ENCODE measurements around the gene TTC23L.

Gene TTC23L

GRCh38 chr5:34891981-34892380 is 53.0 kb downstream of the TTC23L start:
- no peak overlapping the region for H3K27ac ChIP-seq
- H3K36me3 ChIP-seq (ENCODE audit: control insufficient read depth, insufficient read depth, low read length) = no peaks in the 10 kb centered on the region
- no peak for TF ChIP-seq CTCF (IDR thresholded peaks at IDR 0.05)
- H3K9ac ChIP-seq = no peak overlapping the region
- no peaks in the 10 kb centered on the region for H3K9me3 ChIP-seq (ENCODE audit: control insufficient read depth, low read length)
- no peaks in the 10 kb centered on the region for H3K79me2 ChIP-seq
- no peaks in the 10 kb centered on the region for H3K4me1 ChIP-seq
- H3K4me3 ChIP-seq (ENCODE audit: low read depth, low read length) = no peak overlapping the region
- H2AFZ ChIP-seq = no peak overlapping the region
- no peak overlapping the region for H3K4me2 ChIP-seq (ENCODE audit: low read length)
- H3K27me3 ChIP-seq (ENCODE audit: control insufficient read depth, insufficient read depth, low read length) = no peaks in the 10 kb centered on the region

- H3K9me3 ChIP-seq (ENCODE audit: control insufficient read depth, low read length) = no peaks in the 10 kb centered on the region
- H3K27me3 ChIP-seq (ENCODE audit: control insufficient read depth, insufficient read depth, low read length) = no peaks in the 10 kb centered on the region
- no peaks in the 10 kb centered on the region for H3K79me2 ChIP-seq
- no peak overlapping the region for H2AFZ ChIP-seq
- TF ChIP-seq CTCF (IDR thresholded peaks at IDR 0.05) = no peak
- no peak overlapping the region for H3K4me3 ChIP-seq (ENCODE audit: low read depth, low read length)
- no peak overlapping the region for H3K9ac ChIP-seq
- no peaks in the 10 kb centered on the region for H3K4me1 ChIP-seq
- H3K36me3 ChIP-seq (ENCODE audit: control insufficient read depth, insufficient read depth, low read length) = no peaks in the 10 kb centered on the region
- H3K27ac ChIP-seq = no peak overlapping the region
- no peak overlapping the region for H3K4me2 ChIP-seq (ENCODE audit: low read length)
Observed at GRCh38 chr5:34892414-34892813, 53.5 kb downstream of the TTC23L start.

- no peak overlapping the region for H2AFZ ChIP-seq
- H3K27ac ChIP-seq = no peak overlapping the region
- H3K4me2 ChIP-seq (ENCODE audit: low read length) = no peak overlapping the region
- H3K9ac ChIP-seq = no peak overlapping the region
- no peaks in the 10 kb centered on the region for H3K36me3 ChIP-seq (ENCODE audit: control insufficient read depth, insufficient read depth, low read length)
- no peaks in the 10 kb centered on the region for H3K4me1 ChIP-seq
- no peaks in the 10 kb centered on the region for H3K79me2 ChIP-seq
- no peak for TF ChIP-seq CTCF (IDR thresholded peaks at IDR 0.05)
- no peaks in the 10 kb centered on the region for H3K27me3 ChIP-seq (ENCODE audit: control insufficient read depth, insufficient read depth, low read length)
- no peak overlapping the region for H3K4me3 ChIP-seq (ENCODE audit: low read depth, low read length)
- H3K9me3 ChIP-seq (ENCODE audit: control insufficient read depth, low read length) = no peaks in the 10 kb centered on the region
Observed at GRCh38 chr5:34894716-34895115, 55.8 kb downstream of the TTC23L start.

- Histone ChIP-seq H3K9me3 (ENCODE audit: control insufficient read depth, low read length) (no peaks in the 10 kb centered on the region), H3K4me3 (ENCODE audit: low read depth, low read length) (no peak overlapping the region), H3K79me2 (no peaks in the 10 kb centered on the region), H3K36me3 (ENCODE audit: control insufficient read depth, insufficient read depth, low read length) (no peaks in the 10 kb centered on the region), H3K27ac (no peak overlapping the region), H3K4me1 (no peaks in the 10 kb centered on the region), H2AFZ (no peak overlapping the region), H3K4me2 (ENCODE audit: low read length) (no peak overlapping the region), H3K9ac (no peak overlapping the region), H3K27me3 (ENCODE audit: control insufficient read depth, insufficient read depth, low read length) (no peaks in the 10 kb centered on the region)
- no peak for TF ChIP-seq CTCF (IDR thresholded peaks at IDR 0.05)
Observed at GRCh38 chr5:34895641-34896419, 56.9 kb downstream of the TTC23L start.

- Histone ChIP-seq H3K36me3 (ENCODE audit: control insufficient read depth, insufficient read depth, low read length) (no peaks in the 10 kb centered on the region), H3K4me1 (no peaks in the 10 kb centered on the region), H3K4me2 (ENCODE audit: low read length) (no peak overlapping the region), H3K9ac (no peak overlapping the region), H3K27me3 (ENCODE audit: control insufficient read depth, insufficient read depth, low read length) (no peaks in the 10 kb centered on the region), H3K27ac (no peak overlapping the region), H2AFZ (no peak overlapping the region), H3K4me3 (ENCODE audit: low read depth, low read length) (no peak overlapping the region), H3K9me3 (ENCODE audit: control insufficient read depth, low read length) (no peaks in the 10 kb centered on the region), H3K79me2 (no peaks in the 10 kb centered on the region)
- no peak for TF ChIP-seq CTCF (IDR thresholded peaks at IDR 0.05)
Observed at GRCh38 chr5:34897646-34898045, 58.7 kb downstream of the TTC23L start.
